GM12892 (cell line): ENCODE results near the gene ANKS1A.

Experiments used
- POLR2A ChIP-seq: IDR thresholded peaks from 2 replicates; pipeline ENCODE4 v1.6.1; 2011; ENCODE audit warnings: low read depth, low read length, control low read depth
- POLR2AphosphoS5 ChIP-seq: IDR thresholded peaks from 2 replicates; pipeline ENCODE4 v1.6.1; 2011; ENCODE audit warnings: low read depth, low read length, control low read depth

GRCh38 chr6:34877869-34878485 is 11.1 kb upstream of the ANKS1A start:
- TF ChIP-seq POLR2A (no peak), POLR2AphosphoS5 (no peak)
